Measurements from ENCODE around the gene CCDC183. TPM values are rescaled to one million over a fixed set of nuclear protein-coding genes. Genes with fewer than 3 reads are reported as not detected.

CCDC183 gene
- polyA plus RNA-seq, 3 donors = 0.54 to 2.1 TPM; not detected in 1

DNA sequence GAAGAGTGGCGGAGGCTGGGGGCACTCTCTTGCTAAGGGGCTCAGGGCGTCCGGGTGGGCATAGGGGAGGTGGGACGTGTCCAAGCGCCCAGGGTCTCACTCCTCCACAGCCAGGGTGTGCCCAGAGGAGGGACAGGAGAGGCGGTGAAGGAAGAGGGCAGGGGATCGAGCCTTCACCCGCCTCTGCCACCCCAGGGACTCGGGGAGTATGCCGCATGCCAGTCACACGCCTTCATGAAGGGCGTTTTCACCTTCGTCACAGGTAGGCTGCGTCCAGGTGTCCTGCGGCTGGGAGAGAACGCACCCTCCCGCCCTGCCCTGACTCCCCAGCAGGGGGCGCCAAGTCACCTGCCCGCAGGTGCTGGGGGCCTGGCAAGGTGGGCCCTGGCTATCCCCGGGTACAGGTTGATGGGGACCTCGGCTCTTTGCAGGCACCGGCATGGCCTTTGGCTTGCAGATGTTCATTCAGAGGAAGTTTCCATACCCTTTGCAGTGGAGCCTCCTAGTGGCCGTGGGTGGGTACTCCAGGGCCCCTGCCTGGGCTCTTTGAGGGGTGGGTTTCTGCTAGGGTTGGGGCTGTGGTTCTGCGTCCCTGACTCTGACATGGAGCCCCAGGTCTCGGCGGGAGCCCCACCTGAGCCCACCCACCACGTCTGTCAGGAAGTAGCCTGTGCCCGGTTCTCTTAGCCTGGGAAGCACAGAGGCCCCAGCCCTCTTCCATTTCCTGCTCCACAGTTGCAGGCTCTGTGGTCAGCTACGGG, 4.4 kb upstream of the CCDC183 start:
- peak overlapping the region; percentile 75 to 84 for H3K4me3 Mint-ChIP-seq
- Histone ChIP-seq H3K27me3 (ENCODE audit: control insufficient read depth in 2 of 2, insufficient read depth in 2 of 2, low read length in 2 of 2) (peaks cover 0 to 13% of the 10 kb centered on the region in 2 donors), H3K9ac (ENCODE audit: insufficient read depth, low read length, poor library complexity, severe bottlenecking) (peak overlapping the region; percentile 66), H4K20me1 (ENCODE audit: insufficient read depth, low read length) (peaks cover 14% of the 10 kb centered on the region), H3K4me1 (ENCODE audit: control insufficient read depth in 1 of 2, insufficient read depth in 2 of 2, low read length in 2 of 2) (peaks cover 29 to 35% of the 10 kb centered on the region in 2 donors), H2AFZ (ENCODE audit: insufficient read depth, low read depth, low read length, poor library complexity, severe bottlenecking) (peak overlapping the region; percentile 89), H3K4me3 (replicated peaks in 1 of 3; ENCODE audit: low read depth in 2 of 3, low read length in 3 of 3) (peak overlapping the region; percentile 50 to 81 (median 55)), H3K36me3 (replicated peaks in 1 of 2; ENCODE audit: control insufficient read depth in 1 of 2, insufficient read depth in 2 of 2, low read length in 2 of 2) (no peaks in the 10 kb centered on the region), H3K27ac (ENCODE audit: low read depth in 1 of 2, low read length in 2 of 2) (peak overlapping the region; percentile 81 to 82), H3K9me3 (replicated peaks in 1 of 2; ENCODE audit: control insufficient read depth in 1 of 2, insufficient read depth in 1 of 2, low read length in 2 of 2) (no peaks in the 10 kb centered on the region), H3K4me2 (replicated peaks; ENCODE audit: extremely low read depth, low read length, poor library complexity, severe bottlenecking) (peak overlapping the region; percentile 94), H3K79me2 (ENCODE audit: insufficient read depth, low read length) (peaks cover 4% of the 10 kb centered on the region)
- peaks cover 0 to 2% (median 0%) of the 10 kb centered on the region in 7 donors for H3K9me3 Mint-ChIP-seq
- peaks cover 12% of the 10 kb centered on the region in 2 donors for H3K36me3 Mint-ChIP-seq
- H3K27me3 Mint-ChIP-seq (ENCODE audit: low read depth in 3 of 3) = peaks cover 11 to 23% (median 15%) of the 10 kb centered on the region in 3 donors
- TF ChIP-seq, protein P1, sequence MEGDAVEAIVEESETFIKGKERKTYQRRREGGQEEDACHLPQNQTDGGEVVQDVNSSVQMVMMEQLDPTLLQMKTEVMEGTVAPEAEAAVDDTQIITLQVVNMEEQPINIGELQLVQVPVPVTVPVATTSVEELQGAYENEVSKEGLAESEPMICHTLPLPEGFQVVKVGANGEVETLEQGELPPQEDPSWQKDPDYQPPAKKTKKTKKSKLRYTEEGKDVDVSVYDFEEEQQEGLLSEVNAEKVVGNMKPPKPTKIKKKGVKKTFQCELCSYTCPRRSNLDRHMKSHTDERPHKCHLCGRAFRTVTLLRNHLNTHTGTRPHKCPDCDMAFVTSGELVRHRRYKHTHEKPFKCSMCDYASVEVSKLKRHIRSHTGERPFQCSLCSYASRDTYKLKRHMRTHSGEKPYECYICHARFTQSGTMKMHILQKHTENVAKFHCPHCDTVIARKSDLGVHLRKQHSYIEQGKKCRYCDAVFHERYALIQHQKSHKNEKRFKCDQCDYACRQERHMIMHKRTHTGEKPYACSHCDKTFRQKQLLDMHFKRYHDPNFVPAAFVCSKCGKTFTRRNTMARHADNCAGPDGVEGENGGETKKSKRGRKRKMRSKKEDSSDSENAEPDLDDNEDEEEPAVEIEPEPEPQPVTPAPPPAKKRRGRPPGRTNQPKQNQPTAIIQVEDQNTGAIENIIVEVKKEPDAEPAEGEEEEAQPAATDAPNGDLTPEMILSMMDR (IDR thresholded peaks at IDR 0.05) = peak; percentile 99
- peaks cover 27% of the 10 kb centered on the region for H3K4me1 Mint-ChIP-seq
- DNase-seq = peak; percentile 41 to 61 (median 43)
- H3K27ac Mint-ChIP-seq = peak overlapping the region; percentile 81 to 94 (median 86)
- under 1% methylated on average over 24 of the region's 29 CpGs for WGBS (ENCODE audit: insufficient coverage)
- intact Hi-C loops (cut with micrococcal nuclease) = loop anchor here (2.0 to 5.0 kb wide), 4 partner anchors 15 to 309 kb away; partner anchors contain the start of genes PAXX (in 1 of the 2), PHPT1 (in 1 of the 2), RABL6 (in 1 of the 2) and SEC16A (in 1 of the 2)

DNA sequence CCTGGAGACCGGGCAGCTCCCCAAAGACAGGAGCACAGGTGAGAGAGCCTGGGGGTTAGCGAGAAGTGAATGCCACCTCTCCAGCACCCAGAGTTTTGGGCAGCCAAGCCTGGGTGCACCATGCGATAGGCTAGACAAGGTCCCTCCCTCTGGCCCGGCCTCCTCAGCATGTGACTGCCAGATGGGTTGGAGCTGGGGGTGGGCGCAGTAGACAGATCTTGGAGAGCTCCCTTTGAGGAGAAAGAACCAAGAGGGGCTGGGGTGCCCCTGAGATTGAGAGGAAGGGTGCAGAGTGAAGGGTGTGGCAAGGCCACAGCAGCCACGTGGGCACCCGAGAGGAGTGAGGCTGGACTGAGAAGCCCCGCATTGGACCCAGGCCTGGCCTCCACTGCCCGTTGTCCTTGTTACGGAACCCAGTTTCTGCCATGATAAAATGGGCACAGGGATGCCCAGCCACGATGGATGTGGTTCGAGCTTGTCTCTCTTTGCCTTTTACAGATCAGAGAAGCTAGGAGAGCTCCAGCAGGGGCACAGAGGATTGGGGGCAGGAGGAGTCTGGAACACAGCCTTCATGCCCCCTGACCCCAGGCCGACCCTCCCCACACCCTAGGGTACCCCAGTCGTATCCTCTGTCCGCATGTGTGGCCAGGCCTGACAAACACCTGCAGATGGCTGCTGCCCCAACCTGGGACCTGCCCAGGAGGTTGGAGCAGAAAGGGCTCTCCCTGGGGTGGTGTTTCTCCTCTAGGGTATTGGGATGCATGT, 3.6 kb upstream of the CCDC183 start:
- Histone ChIP-seq H3K27ac (ENCODE audit: low read depth in 1 of 2, low read length in 2 of 2) (peak overlapping the region in 1 of 2 donors; percentile 1), H3K36me3 (replicated peaks in 1 of 2; ENCODE audit: control insufficient read depth in 1 of 2, insufficient read depth in 2 of 2, low read length in 2 of 2) (no peaks in the 10 kb centered on the region), H2AFZ (ENCODE audit: insufficient read depth, low read depth, low read length, poor library complexity, severe bottlenecking) (no peak overlapping the region), H3K4me3 (replicated peaks in 1 of 3; ENCODE audit: low read depth in 2 of 3, low read length in 3 of 3) (peak overlapping the region in 1 of 3 experiments; percentile 81), H3K27me3 (ENCODE audit: control insufficient read depth in 2 of 2, insufficient read depth in 2 of 2, low read length in 2 of 2) (peaks cover 0 to 20% of the 10 kb centered on the region in 2 donors), H4K20me1 (ENCODE audit: insufficient read depth, low read length) (peaks cover 14% of the 10 kb centered on the region), H3K9me3 (replicated peaks in 1 of 2; ENCODE audit: control insufficient read depth in 1 of 2, insufficient read depth in 1 of 2, low read length in 2 of 2) (no peaks in the 10 kb centered on the region), H3K4me2 (replicated peaks; ENCODE audit: extremely low read depth, low read length, poor library complexity, severe bottlenecking) (peak overlapping the region; percentile 94), H3K79me2 (ENCODE audit: insufficient read depth, low read length) (peaks cover 4% of the 10 kb centered on the region), H3K4me1 (ENCODE audit: control insufficient read depth in 1 of 2, insufficient read depth in 2 of 2, low read length in 2 of 2) (peaks cover 29 to 35% of the 10 kb centered on the region in 2 donors), H3K9ac (ENCODE audit: insufficient read depth, low read length, poor library complexity, severe bottlenecking) (no peak overlapping the region)
- Mint-ChIP-seq H3K27ac (peak overlapping the region in 4 of 7 donors; percentile 31 to 85 (median 79)), H3K4me3 (peak overlapping the region in 1 of 2 donors; percentile 84), H3K9me3 (peaks cover 0 to 4% (median 0%) of the 10 kb centered on the region in 7 donors), H3K27me3 (ENCODE audit: low read depth in 3 of 3) (peaks cover 19 to 31% (median 23%) of the 10 kb centered on the region in 3 donors), H3K4me1 (peaks cover 27% of the 10 kb centered on the region), H3K36me3 (peaks cover 12% of the 10 kb centered on the region in 2 donors)
- intact Hi-C loops (cut with micrococcal nuclease) = loop anchor here in 1 of 2 donors (5.0 kb wide), 1 partner anchor 55 kb away; the partner anchor contains the start of gene PHPT1
- 72% methylated on average over 8 of the region's 15 CpGs for WGBS (ENCODE audit: insufficient coverage)
- TF ChIP-seq, protein P1 (IDR thresholded peaks at IDR 0.05) = no peak
- DNase-seq = no peak
